ENCODE measurements around the gene FHOD3.

Gene FHOD3

GRCh38 chr18:36392979-36393287, 95.4 kb downstream of the FHOD3 start (continued):
- no peak for TF ChIP-seq ZEB2 (tag by site-specific recombination; IDR thresholded peaks at IDR 0.05)
- no peak for TF ChIP-seq ZNF112 (tag by site-specific recombination; IDR thresholded peaks at IDR 0.05)
- no peak for TF ChIP-seq ZFP3 (tag by site-specific recombination; IDR thresholded peaks at IDR 0.05; ENCODE audit: low read depth)
- TF ChIP-seq GFI1B (tag by site-specific recombination; IDR thresholded peaks at IDR 0.05) = no peak
- TF ChIP-seq ZNF639 (tag by site-specific recombination; IDR thresholded peaks at IDR 0.05) = no peak

- H3K4me3 ChIP-seq (ENCODE audit: low read depth, low read length) = no peak overlapping the region
- H3K4me1 ChIP-seq (ENCODE audit: control insufficient read depth, insufficient read depth, low read length) = no peaks in the 10 kb centered on the region
- no peaks in the 10 kb centered on the region for H3K36me3 ChIP-seq (ENCODE audit: control insufficient read depth in 2 of 2, insufficient read depth in 1 of 2, low read length in 2 of 2)
- ChIA-PET CTCF (interaction anchor here (0.6 to 0.7 kb wide), 3 partner anchors 57 to 993 kb away, joined by 3 read pairs; no protein-coding TSS in a partner anchor), POLR2A (no interaction called here)
- no peak overlapping the region for H3K27ac ChIP-seq (ENCODE audit: extremely low read depth, low read depth, low read length)
- H3K9me3 ChIP-seq (ENCODE audit: control insufficient read depth, insufficient read depth, low read depth, low read length) = no peaks in the 10 kb centered on the region
- TF ChIP-seq ZBTB17 (tag by site-specific recombination; IDR thresholded peaks at IDR 0.05) (no peak), ZNF518A (tag by site-specific recombination; conservative IDR thresholded peaks at IDR 0.05; ENCODE audit: low read depth) (no peak), ZBTB8A (tag by site-specific recombination; IDR thresholded peaks at IDR 0.05) (no peak), ZNF747 (tag by site-specific recombination; IDR thresholded peaks at IDR 0.05) (no peak), ZNF138 (tag by site-specific recombination; IDR thresholded peaks at IDR 0.05; ENCODE audit: borderline replicate concordance) (no peak), GLI4 (tag by site-specific recombination; IDR thresholded peaks at IDR 0.05) (no peak), ZNF37A (tag by site-specific recombination; IDR thresholded peaks at IDR 0.05) (no peak), ZNF664 (tag by site-specific recombination; IDR thresholded peaks at IDR 0.05) (no peak), ZBTB26 (tag by site-specific recombination; optimal IDR thresholded peaks at IDR 0.05) (no peak), ZNF791 (tag by site-specific recombination; IDR thresholded peaks at IDR 0.05) (no peak), ZNF530 (tag by site-specific recombination; IDR thresholded peaks at IDR 0.05; ENCODE audit: low read depth) (no peak), ZNF221 (tag by site-specific recombination; IDR thresholded peaks at IDR 0.05; ENCODE audit: borderline replicate concordance) (no peak)
Observed at GRCh38 chr18:36394486-36394885, 97.0 kb downstream of the FHOD3 start.

- H3K9me3 ChIP-seq (ENCODE audit: control insufficient read depth, insufficient read depth, low read depth, low read length) = no peaks in the 10 kb centered on the region
- ChIA-PET POLR2A (no interaction called here), CTCF (interaction anchor here (0.7 kb wide), 2 partner anchors 43 to 514 kb away, joined by 3 read pairs; no protein-coding TSS in a partner anchor)
- H3K4me3 ChIP-seq (ENCODE audit: low read depth, low read length) = no peak overlapping the region
- H3K36me3 ChIP-seq (ENCODE audit: control insufficient read depth in 2 of 2, insufficient read depth in 1 of 2, low read length in 2 of 2) = no peaks in the 10 kb centered on the region
- no peaks in the 10 kb centered on the region for H3K4me1 ChIP-seq (ENCODE audit: control insufficient read depth, insufficient read depth, low read length)
- no peak overlapping the region for H3K27ac ChIP-seq (ENCODE audit: extremely low read depth, low read depth, low read length)
- TF ChIP-seq ZNF280C (tag by site-specific recombination; IDR thresholded peaks at IDR 0.05) (no peak), ZNF175 (tag by site-specific recombination; IDR thresholded peaks at IDR 0.05) (no peak), SETDB1 (IDR thresholded peaks at IDR 0.05; ENCODE audit: insufficient read length, low read length) (peak; percentile 91), EGR2 (tag by site-specific recombination; IDR thresholded peaks at IDR 0.05; ENCODE audit: low read depth) (no peak), ZNF580 (tag by site-specific recombination; IDR thresholded peaks at IDR 0.05) (no peak), ZNF148 (tag by site-specific recombination; IDR thresholded peaks at IDR 0.05; ENCODE audit: borderline replicate concordance) (no peak)
Observed at GRCh38 chr18:36396190-36396589, 98.7 kb downstream of the FHOD3 start.
